C4-2B (cell line): ENCODE results near the gene CUL3.

Experiments
- CTCF ChIP-seq: fragments of 450-650 bp; conservative IDR thresholded peaks from 2 replicates; pipeline ENCODE4 v1.5.1; 2017; ENCODE audit warnings: mild to moderate bottlenecking
- ZFX ChIP-seq: fragments of 450-650 bp; IDR thresholded peaks from 2 replicates; pipeline ENCODE4 v1.6.1; 2017

- TF ChIP-seq CTCF (no peak), ZFX (no peak)
Measured at GRCh38 chr2:224594840-224595239, 9.7 kb upstream of the CUL3 start.
